ENCODE data around the gene MUC21.

The MUC21 gene

GRCh38 chr6:30983439-30983838 is at the start of gene MUC21:
TSS of gene MUC21 (plus strand) at chr6:30983718. CDS start at chr6:30983959, 241 bp downstream.
- Histone ChIP-seq H3K4me3 (ENCODE audit: low read depth, low read length) (0 out of 2 replicates have a peak within 1 kb of the TSS, but pooled peaks have one; percentile 56), H3K27me3 (ENCODE audit: insufficient read depth, low read length) (peaks cover 21% of the 10 kb centered on the region; the same call in 1 of the 2 replicates), H3K4me1 (ENCODE audit: control insufficient read depth, insufficient read depth, low read length, unreplicated experiment) (no peaks in the 10 kb centered on the region), H2AFZ (ENCODE audit: low read length, unreplicated experiment) (no peak within 1 kb of the TSS), H3K79me2 (ENCODE audit: control insufficient read depth, insufficient read depth, low read length, unreplicated experiment) (no peaks in the 10 kb centered on the region), H3K27ac (ENCODE audit: low read depth, low read length) (no peak within 1 kb of the TSS), H3K36me3 (ENCODE audit: insufficient read depth, low read length) (no peaks in the 10 kb centered on the region)

GRCh38 chr6:30935018-30935417 is 48.5 kb upstream of the MUC21 start:
- Histone ChIP-seq H2AFZ (ENCODE audit: low read length, unreplicated experiment) (no peak overlapping the region), H3K4me1 (ENCODE audit: control insufficient read depth, insufficient read depth, low read length, unreplicated experiment) (no peaks in the 10 kb centered on the region)

GRCh38 chr6:30937265-30937664 is 46.3 kb upstream of the MUC21 start:
- no peak overlapping the region for H3K27ac ChIP-seq (ENCODE audit: low read depth, low read length)
- H3K79me2 ChIP-seq (ENCODE audit: control insufficient read depth, insufficient read depth, low read length, unreplicated experiment), result no peaks in the 10 kb centered on the region
- no peaks in the 10 kb centered on the region for H3K36me3 ChIP-seq (ENCODE audit: insufficient read depth, low read length)
- no peak overlapping the region for H2AFZ ChIP-seq (ENCODE audit: low read length, unreplicated experiment)
- peaks cover 2% of the 10 kb centered on the region for H3K4me1 ChIP-seq (ENCODE audit: control insufficient read depth, insufficient read depth, low read length, unreplicated experiment)
- no peak overlapping the region for H3K4me3 ChIP-seq (ENCODE audit: low read depth, low read length)
- no peaks in the 10 kb centered on the region for H3K27me3 ChIP-seq (ENCODE audit: insufficient read depth, low read length)

More at GRCh38 chr6:30935018-30935417, 48.5 kb upstream of the MUC21 start:
- no peaks in the 10 kb centered on the region for H3K27me3 ChIP-seq (ENCODE audit: insufficient read depth, low read length)
- H3K27ac ChIP-seq (ENCODE audit: low read depth, low read length), result no peak overlapping the region
- H3K36me3 ChIP-seq (ENCODE audit: insufficient read depth, low read length), result no peaks in the 10 kb centered on the region
- no peak overlapping the region for H3K4me3 ChIP-seq (ENCODE audit: low read depth, low read length)
- no peaks in the 10 kb centered on the region for H3K79me2 ChIP-seq (ENCODE audit: control insufficient read depth, insufficient read depth, low read length, unreplicated experiment)

GRCh38 chr6:30938730-30939129 is 44.8 kb upstream of the MUC21 start:
- no peak overlapping the region for H3K27ac ChIP-seq (ENCODE audit: low read depth, low read length)
- no peaks in the 10 kb centered on the region for H3K27me3 ChIP-seq (ENCODE audit: insufficient read depth, low read length)
- no peak overlapping the region for H3K4me3 ChIP-seq (ENCODE audit: low read depth, low read length)
- H2AFZ ChIP-seq (ENCODE audit: low read length, unreplicated experiment), result no peak overlapping the region
- H3K79me2 ChIP-seq (ENCODE audit: control insufficient read depth, insufficient read depth, low read length, unreplicated experiment), result no peaks in the 10 kb centered on the region
- no peaks in the 10 kb centered on the region for H3K36me3 ChIP-seq (ENCODE audit: insufficient read depth, low read length)
- H3K4me1 ChIP-seq (ENCODE audit: control insufficient read depth, insufficient read depth, low read length, unreplicated experiment), result peaks cover 5% of the 10 kb centered on the region

- no peak overlapping the region for H3K27ac ChIP-seq (ENCODE audit: low read depth, low read length)
- H3K27me3 ChIP-seq (ENCODE audit: insufficient read depth, low read length), result peaks cover under 1% of the 10 kb centered on the region; the same call in 1 of the 2 replicates
- H2AFZ ChIP-seq (ENCODE audit: low read length, unreplicated experiment), result no peak overlapping the region
- no peaks in the 10 kb centered on the region for H3K36me3 ChIP-seq (ENCODE audit: insufficient read depth, low read length)
- peaks cover 5% of the 10 kb centered on the region for H3K4me1 ChIP-seq (ENCODE audit: control insufficient read depth, insufficient read depth, low read length, unreplicated experiment)
- no peak overlapping the region for H3K4me3 ChIP-seq (ENCODE audit: low read depth, low read length)
- no peaks in the 10 kb centered on the region for H3K79me2 ChIP-seq (ENCODE audit: control insufficient read depth, insufficient read depth, low read length, unreplicated experiment)
Observed at GRCh38 chr6:30939473-30939872, 44.0 kb upstream of the MUC21 start.

- no peaks in the 10 kb centered on the region for H3K79me2 ChIP-seq (ENCODE audit: control insufficient read depth, insufficient read depth, low read length, unreplicated experiment)
- no peak within 1 kb of the TSS for H3K27ac ChIP-seq (ENCODE audit: low read depth, low read length)
- no peaks in the 10 kb centered on the region for H3K36me3 ChIP-seq (ENCODE audit: insufficient read depth, low read length)
- H3K4me1 ChIP-seq (ENCODE audit: control insufficient read depth, insufficient read depth, low read length, unreplicated experiment), result peaks cover 5% of the 10 kb centered on the region
- peaks cover 4% of the 10 kb centered on the region; the same call in 1 of the 2 replicates for H3K27me3 ChIP-seq (ENCODE audit: insufficient read depth, low read length)
- no peak within 1 kb of the TSS for H2AFZ ChIP-seq (ENCODE audit: low read length, unreplicated experiment)
- no peak within 1 kb of the TSS for H3K4me3 ChIP-seq (ENCODE audit: low read depth, low read length)
Observed at GRCh38 chr6:30940361-30940986, 43.0 kb upstream of the MUC21 start, which contains the start of gene MUCL3. TSS of gene MUCL3 (plus strand) at chr6:30940973. CDS start at chr6:30941000, 27 bp downstream.

- Histone ChIP-seq H3K4me3 (ENCODE audit: low read depth, low read length) (no peak overlapping the region), H2AFZ (ENCODE audit: low read length, unreplicated experiment) (no peak overlapping the region), H3K79me2 (ENCODE audit: control insufficient read depth, insufficient read depth, low read length, unreplicated experiment) (no peaks in the 10 kb centered on the region), H3K27me3 (ENCODE audit: insufficient read depth, low read length) (peaks cover 18% of the 10 kb centered on the region), H3K27ac (ENCODE audit: low read depth, low read length) (no peak overlapping the region), H3K36me3 (ENCODE audit: insufficient read depth, low read length) (no peaks in the 10 kb centered on the region), H3K4me1 (ENCODE audit: control insufficient read depth, insufficient read depth, low read length, unreplicated experiment) (peaks cover 5% of the 10 kb centered on the region)
Observed at GRCh38 chr6:30942338-30943060, 41.0 kb upstream of the MUC21 start.

GRCh38 chr6:30944051-30944450 is 39.5 kb upstream of the MUC21 start:
- Histone ChIP-seq H3K36me3 (ENCODE audit: insufficient read depth, low read length) (no peaks in the 10 kb centered on the region), H2AFZ (ENCODE audit: low read length, unreplicated experiment) (no peak overlapping the region), H3K4me1 (ENCODE audit: control insufficient read depth, insufficient read depth, low read length, unreplicated experiment) (peaks cover 5% of the 10 kb centered on the region), H3K79me2 (ENCODE audit: control insufficient read depth, insufficient read depth, low read length, unreplicated experiment) (no peaks in the 10 kb centered on the region), H3K4me3 (ENCODE audit: low read depth, low read length) (no peak overlapping the region), H3K27ac (ENCODE audit: low read depth, low read length) (no peak overlapping the region), H3K27me3 (ENCODE audit: insufficient read depth, low read length) (peaks cover 34% of the 10 kb centered on the region)

GRCh38 chr6:30945281-30945680 is 38.2 kb upstream of the MUC21 start:
- peaks cover 44% of the 10 kb centered on the region for H3K27me3 ChIP-seq (ENCODE audit: insufficient read depth, low read length)
- H2AFZ ChIP-seq (ENCODE audit: low read length, unreplicated experiment), result no peak overlapping the region
- H3K4me1 ChIP-seq (ENCODE audit: control insufficient read depth, insufficient read depth, low read length, unreplicated experiment), result peaks cover 5% of the 10 kb centered on the region
- no peaks in the 10 kb centered on the region for H3K36me3 ChIP-seq (ENCODE audit: insufficient read depth, low read length)
- no peaks in the 10 kb centered on the region for H3K79me2 ChIP-seq (ENCODE audit: control insufficient read depth, insufficient read depth, low read length, unreplicated experiment)
- H3K4me3 ChIP-seq (ENCODE audit: low read depth, low read length), result no peak overlapping the region
- H3K27ac ChIP-seq (ENCODE audit: low read depth, low read length), result no peak overlapping the region

- Histone ChIP-seq H3K4me1 (ENCODE audit: control insufficient read depth, insufficient read depth, low read length, unreplicated experiment) (peaks cover 4% of the 10 kb centered on the region), H2AFZ (ENCODE audit: low read length, unreplicated experiment) (no peak overlapping the region), H3K4me3 (ENCODE audit: low read depth, low read length) (no peak overlapping the region), H3K79me2 (ENCODE audit: control insufficient read depth, insufficient read depth, low read length, unreplicated experiment) (no peaks in the 10 kb centered on the region), H3K36me3 (ENCODE audit: insufficient read depth, low read length) (no peaks in the 10 kb centered on the region), H3K27ac (ENCODE audit: low read depth, low read length) (no peak overlapping the region), H3K27me3 (ENCODE audit: insufficient read depth, low read length) (peaks cover 62% of the 10 kb centered on the region)
Observed at GRCh38 chr6:30947231-30947630, 36.3 kb upstream of the MUC21 start.

- no peaks in the 10 kb centered on the region for H3K36me3 ChIP-seq (ENCODE audit: insufficient read depth, low read length)
- peaks cover 77% of the 10 kb centered on the region for H3K27me3 ChIP-seq (ENCODE audit: insufficient read depth, low read length)
- no peak overlapping the region for H3K4me3 ChIP-seq (ENCODE audit: low read depth, low read length)
- no peaks in the 10 kb centered on the region for H3K4me1 ChIP-seq (ENCODE audit: control insufficient read depth, insufficient read depth, low read length, unreplicated experiment)
- H2AFZ ChIP-seq (ENCODE audit: low read length, unreplicated experiment), result no peak overlapping the region
- no peaks in the 10 kb centered on the region for H3K79me2 ChIP-seq (ENCODE audit: control insufficient read depth, insufficient read depth, low read length, unreplicated experiment)
- H3K27ac ChIP-seq (ENCODE audit: low read depth, low read length), result no peak overlapping the region
Observed at GRCh38 chr6:30948811-30949210, 34.7 kb upstream of the MUC21 start.

Data from ACC112 (cell line).